Right hindlimb (tissue), 1 donor: ENCODE measurements around the gene NAA40.

Experiments used
- DNase-seq: peaks from one replicate; pipeline ENCODE4 v3.0.0-alpha.2; 2018

NAA40 gene

DNA sequence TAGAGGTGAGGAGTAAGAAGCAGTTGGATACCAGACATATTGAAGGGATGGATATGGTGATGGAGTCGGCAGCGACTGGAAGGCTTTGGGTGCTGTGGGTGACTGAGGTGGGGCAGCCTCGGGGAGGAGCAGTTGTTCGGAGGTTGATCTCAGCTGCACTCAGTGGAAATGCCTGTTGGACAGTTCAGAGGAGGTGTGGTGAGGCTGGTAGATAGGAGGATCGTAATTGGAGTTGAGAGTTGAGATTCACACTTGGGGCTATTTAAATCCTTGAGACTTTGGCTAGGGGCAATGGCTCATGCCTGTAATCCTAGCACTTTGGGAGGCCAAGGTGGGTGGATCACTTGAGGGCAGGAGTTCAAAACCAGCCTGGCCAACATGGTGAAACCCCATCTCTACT, 54.3 kb downstream of the NAA40 start:
- DNase-seq = no peak

DNA sequence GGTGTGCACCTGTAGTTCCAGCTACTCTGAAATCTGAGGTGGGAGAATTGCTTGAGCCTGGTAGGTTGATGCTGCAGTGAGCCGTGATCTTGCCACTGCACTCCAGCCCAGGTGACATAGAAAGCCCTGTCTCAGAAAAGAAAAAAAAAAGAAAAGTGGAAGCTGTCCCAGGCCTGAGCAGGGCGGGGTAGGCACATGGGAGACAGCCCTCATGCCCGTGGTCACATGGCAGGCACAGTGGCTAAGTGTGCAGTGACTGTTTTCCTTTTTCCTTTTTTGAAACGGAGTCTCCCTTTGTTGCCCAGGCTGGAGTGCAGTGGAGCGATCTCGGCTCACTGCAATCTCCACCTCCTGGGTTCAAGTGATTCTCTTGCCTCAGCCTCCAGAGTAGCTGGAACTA, 55.2 kb downstream of the NAA40 start:
- DNase-seq = no peak

DNA sequence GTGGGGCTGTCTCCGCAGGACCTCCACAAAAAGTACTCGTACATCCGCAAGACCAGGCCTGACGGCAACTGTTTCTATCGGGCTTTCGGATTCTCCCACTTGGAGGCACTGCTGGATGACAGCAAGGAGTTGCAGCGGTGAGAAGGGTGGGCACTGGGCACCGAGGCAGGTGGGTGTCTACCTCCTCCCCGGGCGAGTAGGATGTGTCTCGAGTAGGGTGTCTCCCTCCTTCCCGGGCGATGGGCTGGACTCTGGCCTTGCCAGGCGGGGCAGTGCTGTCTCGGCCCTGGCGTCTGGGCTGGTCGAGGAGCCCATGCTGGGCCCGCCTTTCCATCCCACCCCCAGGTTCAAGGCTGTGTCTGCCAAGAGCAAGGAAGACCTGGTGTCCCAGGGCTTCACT, 57.7 kb downstream of the NAA40 start:
- no peak for DNase-seq

DNA sequence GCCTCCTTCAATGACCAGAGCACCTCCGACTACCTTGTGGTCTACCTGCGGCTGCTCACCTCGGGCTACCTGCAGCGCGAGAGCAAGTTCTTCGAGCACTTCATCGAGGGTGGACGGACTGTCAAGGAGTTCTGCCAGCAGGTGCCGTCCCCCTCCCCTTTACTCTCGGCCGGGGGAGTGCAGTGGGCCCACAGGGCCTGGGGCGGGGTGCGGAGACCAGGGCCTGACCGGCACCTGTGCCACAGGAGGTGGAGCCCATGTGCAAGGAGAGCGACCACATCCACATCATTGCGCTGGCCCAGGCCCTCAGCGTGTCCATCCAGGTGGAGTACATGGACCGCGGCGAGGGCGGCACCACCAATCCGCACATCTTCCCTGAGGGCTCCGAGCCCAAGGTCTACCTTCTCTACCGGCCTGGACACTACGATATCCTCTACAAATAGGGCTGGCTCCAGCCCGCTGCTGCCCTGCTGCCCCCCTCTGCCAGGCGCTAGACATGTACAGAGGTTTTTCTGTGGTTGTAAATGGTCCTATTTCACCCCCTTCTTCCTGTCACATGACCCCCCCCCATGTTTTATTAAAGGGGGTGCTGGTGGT, 58.4 kb downstream of the NAA40 start:
- DNase-seq = no peak

DNA sequence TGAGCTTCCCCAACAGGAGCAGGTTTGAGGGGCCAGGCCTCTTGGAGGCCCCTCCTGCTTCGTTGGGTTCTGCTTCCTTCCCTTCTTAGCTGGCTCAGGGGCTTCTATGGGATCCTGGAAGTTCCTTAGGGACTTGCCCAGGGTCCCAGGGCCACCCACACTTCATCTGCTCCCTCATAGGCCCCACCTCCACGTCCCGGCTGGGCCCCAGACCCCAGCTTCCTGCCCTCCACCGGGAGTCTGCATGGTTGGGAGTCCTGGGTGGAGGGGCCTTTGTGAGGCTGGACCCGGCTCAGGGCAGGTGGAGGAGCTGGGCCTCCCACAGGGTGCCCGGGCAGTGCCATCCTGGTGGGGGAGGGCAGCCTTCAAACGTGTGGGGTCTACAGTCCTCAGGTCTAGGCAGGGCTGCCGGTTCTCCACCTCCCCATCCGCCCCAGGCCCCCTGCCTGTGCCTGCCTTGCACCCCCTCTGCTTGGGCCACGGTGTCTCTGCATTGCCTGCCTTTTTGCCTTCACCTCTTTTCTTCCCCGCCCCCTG, 59.1 kb downstream of the NAA40 start:
- DNase-seq = no peak

DNA sequence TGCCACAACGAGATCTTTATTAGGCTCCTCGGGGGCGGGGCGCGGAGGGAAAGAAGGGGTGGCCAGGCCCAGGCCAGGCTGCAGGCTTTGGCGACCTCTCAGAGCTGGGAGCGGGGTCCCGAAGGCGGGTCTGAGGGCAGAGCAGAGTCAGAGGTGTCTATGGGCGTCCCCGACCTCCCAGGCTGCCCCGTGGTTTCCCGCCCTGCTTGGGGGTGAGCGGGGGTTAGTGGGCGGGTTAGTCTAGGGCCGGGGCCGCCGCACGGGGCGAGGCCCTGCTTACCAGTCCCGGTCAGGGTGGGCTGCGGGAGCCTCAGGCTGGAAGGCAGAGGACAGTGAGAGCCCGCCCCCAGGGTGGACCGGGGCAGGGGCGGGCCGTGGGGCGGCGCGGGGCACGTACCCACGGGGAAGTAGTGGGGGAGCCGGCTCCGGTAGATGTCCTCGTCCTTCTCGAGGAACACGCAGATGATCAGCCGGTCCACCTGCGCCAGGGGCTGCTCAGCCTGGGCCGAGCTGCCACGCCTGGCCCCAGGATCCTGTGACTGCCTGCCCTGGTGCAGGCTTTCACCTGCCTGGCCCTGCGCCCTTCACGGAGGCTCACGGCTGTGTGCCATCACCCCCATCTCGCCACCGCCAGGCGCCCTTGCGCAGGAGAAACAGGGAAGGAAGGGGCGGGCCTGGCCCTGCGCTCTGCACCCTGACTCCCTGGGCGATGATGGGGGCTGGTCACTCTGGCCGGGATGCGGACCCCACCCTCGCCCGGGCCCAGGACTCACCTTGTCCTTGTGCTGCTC, 60.0 kb downstream of the NAA40 start:
- no peak for DNase-seq

DNA sequence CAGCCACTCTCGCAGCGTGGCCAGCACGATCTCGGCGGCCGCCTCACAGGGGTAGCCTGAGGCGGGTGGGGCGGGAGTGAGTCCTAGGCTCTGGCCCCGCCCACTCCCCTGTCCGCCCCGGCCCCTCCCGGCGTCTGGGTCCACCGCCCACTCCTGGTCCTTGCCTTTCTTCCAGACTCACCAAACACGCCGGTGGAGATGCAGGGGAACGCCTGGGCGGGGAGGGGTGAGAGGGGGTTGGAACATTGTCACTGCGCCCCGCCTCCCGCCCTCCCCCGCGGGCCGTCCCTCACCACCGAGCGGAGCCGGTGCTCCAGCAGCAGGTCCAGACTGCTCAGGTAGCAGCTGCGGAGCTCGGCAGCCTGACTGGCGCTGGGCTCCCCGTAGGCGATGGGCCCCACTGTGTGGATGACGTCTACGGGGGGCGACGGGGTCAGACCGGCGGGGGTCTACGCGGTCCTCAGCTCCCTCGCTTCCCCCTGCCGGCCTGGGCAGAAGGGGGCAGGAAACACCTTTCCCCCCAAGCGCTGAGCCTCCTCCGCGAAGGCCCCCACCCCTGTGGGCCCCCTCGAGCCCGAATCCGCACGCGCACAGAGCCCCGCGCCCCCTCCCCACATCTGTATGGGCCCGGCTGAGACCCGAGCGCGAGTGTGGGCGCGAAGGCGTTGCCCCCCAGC, 60.7 kb downstream of the NAA40 start:
- peak; percentile 76 for DNase-seq

DNA sequence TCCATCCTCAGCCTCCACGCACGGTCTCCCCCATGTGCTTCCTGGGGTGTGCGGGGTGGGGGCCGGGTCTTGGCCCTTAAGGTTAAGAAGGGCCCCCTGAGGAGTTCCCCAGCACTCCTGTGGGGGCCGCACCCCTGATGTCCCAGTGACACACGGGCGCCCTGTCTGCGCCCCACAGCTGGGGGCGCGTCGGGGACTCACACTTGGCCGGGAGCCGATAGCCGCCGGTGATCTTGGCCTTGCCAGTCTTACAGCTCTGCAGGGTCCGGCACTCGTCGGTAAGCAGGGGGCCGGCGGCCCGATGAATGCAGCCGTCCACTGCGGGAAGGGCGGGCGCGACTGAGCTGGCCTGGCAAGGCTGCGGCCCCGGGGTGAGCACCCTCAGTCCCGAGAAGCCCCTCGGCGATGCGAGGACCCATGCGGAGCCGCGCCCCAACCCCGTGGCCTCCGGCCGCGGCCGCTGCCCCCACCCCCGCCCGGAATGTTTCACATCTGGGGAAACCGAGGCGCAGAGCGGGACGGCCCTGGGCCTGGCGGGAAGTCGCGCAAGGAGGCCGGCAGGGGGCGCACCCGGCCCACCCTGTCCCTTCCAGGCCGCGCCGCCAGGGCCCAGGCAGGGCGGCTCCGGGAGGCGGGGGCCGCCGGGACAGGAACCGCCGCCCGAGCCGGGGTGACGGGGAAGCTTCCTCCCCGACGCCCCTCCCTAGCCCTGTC, 61.4 kb downstream of the NAA40 start:
- peak; percentile 84 for DNase-seq

DNA sequence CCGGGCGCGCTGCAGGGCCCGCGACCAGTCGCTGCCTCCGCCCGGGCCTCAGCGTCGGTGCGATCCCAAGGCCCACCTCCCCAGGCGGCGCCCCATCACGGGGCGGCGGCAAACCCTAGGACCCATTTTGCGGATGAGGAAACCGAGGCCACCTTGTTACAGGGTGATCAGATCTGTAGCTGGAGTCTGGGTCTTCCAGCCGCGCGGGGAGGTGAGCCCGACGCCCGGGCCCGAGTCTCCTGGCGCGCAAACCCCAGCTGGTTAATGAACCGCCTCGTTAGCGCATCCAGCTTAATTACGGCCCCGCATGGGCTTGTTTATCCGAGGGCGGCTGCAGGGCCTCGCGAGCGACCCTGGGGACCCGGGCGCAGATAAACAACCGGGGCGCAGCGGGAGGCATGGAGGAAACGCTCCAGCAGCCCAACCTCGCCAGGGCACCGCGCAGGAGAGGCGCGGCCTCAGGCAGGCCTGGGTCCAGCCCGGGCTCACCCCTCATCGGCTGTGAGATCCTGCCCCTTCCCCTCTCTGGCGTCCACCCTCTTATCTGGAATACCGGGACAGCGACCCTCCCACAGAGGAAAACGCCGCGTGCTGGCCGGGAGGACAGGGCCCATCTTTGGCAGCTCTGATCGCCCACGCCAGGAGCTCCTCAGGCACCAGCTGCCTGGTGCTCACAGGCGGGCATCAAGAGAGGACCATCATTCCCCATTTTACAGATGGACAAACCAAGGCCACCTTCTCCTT, 62.1 kb downstream of the NAA40 start:
- DNase-seq = no peak

DNA sequence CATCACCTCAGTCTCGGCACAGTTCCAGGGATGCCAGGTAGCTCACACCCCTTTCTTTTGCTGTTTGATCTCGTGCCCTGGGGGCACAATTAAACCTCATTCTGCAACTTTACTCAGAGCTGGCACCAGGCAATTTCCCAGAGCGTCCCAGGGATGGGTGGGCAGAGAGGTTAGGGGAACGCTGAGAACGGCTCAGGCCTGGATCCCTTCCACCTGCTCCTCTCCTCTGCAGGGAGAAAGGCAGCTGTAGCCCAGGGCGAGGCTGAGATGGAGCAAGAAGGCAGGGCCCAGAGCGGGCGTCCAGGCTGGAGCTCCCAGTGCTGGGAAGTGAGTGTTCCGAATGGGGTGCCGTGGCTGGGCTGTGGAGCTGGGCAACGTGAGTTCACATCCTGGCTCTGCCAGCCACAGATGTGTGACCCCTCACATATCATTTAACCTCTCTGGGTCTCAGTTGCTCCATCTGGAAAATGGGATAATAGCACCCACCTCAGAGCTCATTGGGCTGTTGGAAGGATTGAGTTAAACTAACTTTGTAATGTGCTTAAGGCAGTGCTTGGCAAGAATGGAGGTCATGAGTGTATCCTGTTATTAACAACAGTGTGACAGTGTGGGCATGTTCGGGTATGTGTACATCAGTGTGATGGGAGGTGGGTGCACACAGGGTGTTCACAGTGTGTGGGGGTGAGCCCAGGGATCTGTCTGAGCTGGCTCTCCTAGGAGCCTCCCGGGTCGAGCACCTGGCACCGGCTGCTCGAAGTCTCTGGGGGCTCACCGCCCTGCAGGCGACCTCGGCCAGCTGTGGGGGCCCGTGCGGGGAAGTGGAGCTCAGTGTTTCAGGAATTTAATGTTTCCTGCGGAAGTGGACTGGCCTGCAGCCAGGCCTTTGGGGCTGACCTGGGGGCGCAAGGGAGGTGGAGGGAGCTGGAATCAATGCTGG, 63.0 kb downstream of the NAA40 start:
- DNase-seq = peak; percentile 89

DNA sequence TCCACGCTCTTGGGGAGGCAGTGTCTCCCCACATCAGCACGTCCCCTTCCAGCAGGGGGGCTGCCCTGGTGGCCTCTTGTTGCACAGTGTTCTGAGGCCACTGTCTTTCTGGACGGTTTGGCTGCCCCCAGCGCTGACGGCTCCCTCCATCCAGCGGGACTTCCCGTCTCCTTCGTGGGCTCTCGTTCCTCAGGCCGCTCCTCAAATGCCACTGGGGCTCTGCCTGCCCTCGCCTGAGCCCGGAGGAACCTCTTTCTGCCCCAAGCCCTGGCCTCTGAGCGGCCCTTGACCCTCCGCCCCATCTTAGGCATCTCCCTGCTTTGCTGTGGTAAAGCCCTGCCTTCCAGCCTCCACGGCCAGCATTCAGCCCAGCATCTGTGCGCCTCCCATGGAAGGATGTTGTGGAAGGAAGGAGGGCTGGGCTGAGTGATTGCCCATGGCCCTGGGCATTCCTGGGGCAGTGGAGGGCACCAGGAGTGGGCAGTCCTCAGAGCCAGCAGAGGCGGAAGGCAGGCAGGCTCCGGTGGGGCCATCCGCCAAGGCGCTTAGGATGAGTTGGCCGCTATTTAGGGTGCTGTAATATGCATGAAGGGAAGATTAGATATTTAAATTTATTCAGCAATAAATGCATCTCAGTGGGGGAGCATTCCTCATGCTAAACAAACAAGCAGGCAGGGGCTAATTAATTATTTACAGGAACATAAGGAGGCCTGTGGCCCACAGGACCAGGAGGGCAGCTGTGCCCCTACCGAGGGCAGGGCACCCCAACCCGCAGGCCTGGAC, 65.2 kb downstream of the NAA40 start:
- DNase-seq = no peak

DNA sequence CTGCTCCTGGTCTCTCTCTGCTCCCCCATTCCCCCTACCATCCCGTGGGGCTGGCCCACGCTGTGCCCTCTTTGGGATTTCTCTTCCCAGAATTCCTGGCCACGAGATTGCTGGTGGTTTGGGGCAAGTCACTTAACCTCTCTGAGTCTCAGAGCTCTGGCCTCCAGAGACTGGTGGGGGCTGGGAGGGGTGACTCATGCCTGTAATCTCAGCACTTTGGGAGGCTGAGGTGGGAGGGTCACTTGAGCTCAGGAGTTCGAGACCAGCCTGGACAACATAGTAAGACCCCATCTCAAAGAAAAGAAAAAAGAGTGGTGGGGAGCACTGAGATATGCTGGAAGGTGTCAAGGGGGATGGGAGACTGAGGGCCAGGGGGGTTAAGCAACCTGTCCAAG, 65.8 kb downstream of the NAA40 start:
- no peak for DNase-seq

DNA sequence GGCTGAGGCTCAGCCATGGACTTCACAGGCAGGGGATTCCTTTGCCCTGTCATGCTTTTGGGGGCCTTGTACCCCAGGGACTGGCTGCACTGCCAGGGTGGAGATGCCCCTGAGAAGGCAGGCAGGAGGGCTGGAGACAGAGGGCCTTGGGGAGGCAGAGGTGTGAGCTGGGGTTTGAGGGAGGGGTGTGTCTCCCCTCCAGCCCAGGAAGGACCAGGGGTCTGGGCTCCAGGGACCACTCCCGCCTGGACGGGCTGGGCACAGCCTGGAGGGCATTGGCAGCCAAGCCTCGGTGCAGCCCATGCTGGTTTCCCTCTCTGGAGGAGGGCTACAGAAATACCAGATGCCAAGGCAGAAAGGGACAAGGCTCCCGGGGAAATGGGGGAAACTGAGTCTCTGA, 66.9 kb downstream of the NAA40 start:
- DNase-seq = no peak

DNA sequence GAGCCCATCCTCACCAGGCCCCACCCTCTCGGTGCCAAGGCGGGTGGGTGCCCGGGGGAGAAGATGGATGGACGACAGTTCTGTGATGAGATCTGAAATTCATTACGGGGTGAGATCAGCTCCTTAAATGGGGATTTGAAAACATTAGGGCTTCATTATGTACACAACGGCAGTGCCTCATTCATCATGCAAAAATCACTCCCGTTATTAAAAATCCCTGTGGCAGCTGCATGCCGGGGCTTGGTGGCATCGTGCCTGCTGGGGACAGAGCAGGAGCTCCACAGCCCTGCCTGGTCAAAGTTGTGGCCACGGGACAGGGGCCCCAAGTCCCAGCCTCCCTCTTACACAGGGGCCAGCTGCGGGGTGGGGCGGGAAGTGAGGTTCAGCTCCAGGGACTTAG, 67.6 kb downstream of the NAA40 start:
- no peak for DNase-seq
